HepG2 (cell line): ENCODE data around the gene RMND5A. TPM values are rescaled to one million over a fixed set of nuclear protein-coding genes. Genes with fewer than 3 reads are reported as not detected.

Experiments used
- ATAC-seq: fragments of 200-7000 bp; cut with Tn5 transposase; 3 replicates; pipeline ENCODE4 v1.9.1; 2020; ENCODE audit warnings: mild to moderate bottlenecking, moderate library complexity
- BruUV-seq: library from RNA; stranded (reverse); fragments of 400-500 nt; replicated peaks from 2 replicates; lab custom pipeline; 2021; lab: Mats Ljungman, UMichigan
- CTCF ChIA-PET: fragments of 300-600 bp; formaldehyde crosslinking; extraction: SDS; loops from one replicate; lab custom pipeline; 2021; ENCODE audit warnings: low total read pairs, inconsistent platforms, low intra/inter-chr PET ratio; lab: Yijun Ruan, JAX
- POLR2A ChIA-PET: fragments of 350-600 bp; sonication (Branson Sonifier 250); formaldehyde crosslinking; loops from one replicate; lab custom pipeline; 2020; ENCODE audit warnings: antibody characterized with exemption, inconsistent platforms; lab: Yijun Ruan, JAX
- DNase-seq: peaks from one replicate; pipeline ENCODE4 v3.0.0-alpha.2; 2015; ENCODE audit warnings: low spot score
- FAIRE-seq: peaks from 3 replicates; lab custom pipeline; 2011; peaks lifted over from hg19 to GRCh38; lab: Jason Lieb, UNC
- H2AFZ ChIP-seq: one replicate; pipeline ENCODE4 v1.6.1; 2011; ENCODE audit warnings: low read length, inconsistent platforms
- H3K27ac ChIP-seq: fragments of 300-600 bp; 3 replicates; pipeline ENCODE4 v1.8.0; 2011; ENCODE audit warnings: mixed run types, mild to moderate bottlenecking, mixed read lengths, low read length, inconsistent platforms; ENCODE audit not compliant: insufficient read depth; ENCODE audit errors: extremely low read length
- H3K27me3 ChIP-seq, 2 experiments: fragments of 200-600 bp in 1 of 2; 2 replicates in 1 of 2; 3 replicates in 1 of 2; pipeline versions ENCODE4 v1.6.0 to v1.8.0; 2011; ENCODE audit warnings: low read length in 2 of 2, mild to moderate bottlenecking in 2 of 2, moderate library complexity in 2 of 2, inconsistent platforms in 1 of 2; ENCODE audit not compliant: insufficient read depth in 2 of 2, control insufficient read depth in 1 of 2
- H3K36me3 ChIP-seq, 2 experiments: fragments of 200-600 bp in 1 of 2; replicated peaks in 1 of 2; 2 replicates in 1 of 2; 3 replicates in 1 of 2; pipeline versions ENCODE4 v1.5.1 to v1.8.0; 2011; ENCODE audit warnings: low read length in 2 of 2, inconsistent platforms in 1 of 2; ENCODE audit not compliant: insufficient read depth in 2 of 2, control insufficient read depth in 1 of 2
- H3K4me1 ChIP-seq: 2 replicates; pipeline ENCODE4 v1.5.1; 2012; ENCODE audit warnings: low read length, inconsistent platforms; ENCODE audit not compliant: insufficient read depth
- H3K4me2 ChIP-seq: 2 replicates; pipeline ENCODE4 v1.6.0; 2011; ENCODE audit warnings: low read depth, low read length, inconsistent platforms
- H3K4me3 ChIP-seq, 3 experiments: fragments of 200-600 bp in 1 of 3; sonication (generic), shearing (Covaris generic) in 1 of 3; replicated peaks in 1 of 3; 2 replicates each; pipeline ENCODE4 v1.5.1; 2011 to 2016; ENCODE audit warnings: low read length in 3 of 3, inconsistent platforms in 2 of 3, low read depth in 2 of 3, mild to moderate bottlenecking in 2 of 3, control low read depth in 1 of 3, mixed read lengths in 1 of 3; ENCODE audit not compliant: insufficient read depth in 1 of 3
- H3K79me2 ChIP-seq: one replicate; pipeline ENCODE4 v1.6.1; 2011; ENCODE audit warnings: low read length, inconsistent platforms; ENCODE audit not compliant: insufficient read depth
- H3K9ac ChIP-seq: 2 replicates; pipeline ENCODE4 v1.6.0; 2011; ENCODE audit warnings: mild to moderate bottlenecking, low read depth, low read length, inconsistent platforms; ENCODE audit not compliant: insufficient read depth
- H3K9me3 ChIP-seq: 2 replicates; pipeline ENCODE4 v1.5.1; 2012; ENCODE audit warnings: mild to moderate bottlenecking, low read length
- H4K20me1 ChIP-seq: 2 replicates; pipeline ENCODE4 v1.6.0; 2011; ENCODE audit warnings: inconsistent platforms, mild to moderate bottlenecking, low read length, moderate library complexity; ENCODE audit not compliant: insufficient read depth
- CHD4 ChIP-seq: fragments of 200-600 bp; sonication (generic); IDR thresholded peaks from 2 replicates; pipeline ENCODE4 v1.7.0; 2017; ENCODE audit warnings: mild to moderate bottlenecking, low read length, borderline replicate concordance
- RFXAP ChIP-seq: sonication (generic); formaldehyde crosslinking; IDR thresholded peaks from 2 replicates; pipeline ENCODE4 v1.4.0; 2020; ENCODE audit warnings: missing genetic modification reagents, borderline replicate concordance
- XRCC5 ChIP-seq: fragments of 200-400 bp; formaldehyde crosslinking; optimal IDR thresholded peaks from 2 replicates; pipeline ENCODE3; 2017; ENCODE audit warnings: mild to moderate bottlenecking, low read length
- ZMYM3 ChIP-seq: sonication (generic); formaldehyde crosslinking; IDR thresholded peaks from 2 replicates; pipeline ENCODE4 v1.5.1; 2020; ENCODE audit warnings: mild to moderate bottlenecking, missing genetic modification reagents
- ZNF235 ChIP-seq: sonication (generic); formaldehyde crosslinking; IDR thresholded peaks from 2 replicates; pipeline ENCODE4 v1.8.1; 2023; ENCODE audit warnings: mild to moderate bottlenecking, missing genetic modification reagents, borderline replicate concordance
- ZNF629 ChIP-seq: sonication (generic); formaldehyde crosslinking; conservative IDR thresholded peaks from 2 replicates; pipeline ENCODE4 v1.5.0; 2020; ENCODE audit warnings: missing genetic modification reagents
- ZSCAN20 ChIP-seq: sonication (generic); formaldehyde crosslinking; IDR thresholded peaks from 2 replicates; pipeline ENCODE4 v1.4.0; 2020; ENCODE audit warnings: missing genetic modification reagents, mild to moderate bottlenecking, borderline replicate concordance
- WGBS: methylation state at CpG from one replicate; pipeline ENCODE4 v1.1.6; 2017; ENCODE audit warnings: low lambda C conversion rate; 5-methylcytosine and 5-hydroxymethylcytosine counted together
- in situ Hi-C: cut with HindIII; loops from 2 replicates; pipeline ENCODE4 v1.10.0; 2017; ENCODE audit warnings: low pct_unique_long_range_greater_than_20kb; ENCODE audit not compliant: extremely low pct_ligation_motif_present
- intact Hi-C: fragments of 100-400 bp; cut with micrococcal nuclease; formaldehyde crosslinking; loops from one replicate; pipeline ENCODE4 v1.10.0; 2022; ENCODE audit not compliant: unreplicated experiment
- polyA plus RNA-seq, 8 experiments: library from polyadenylated mRNA; depleted of rRNA in 3 of 8; stranded (reverse) in 7 of 8; unstranded in 1 of 8; fragments of >200 nt; fragmentation: Illumina TruSeq in 4 of 8; extraction: Trizol in 4 of 8; gene quantifications; 2 replicates each; pipeline versions ENCODE4 v1.2.1 to v1.2.3, GENCODE V29; 2011 to 2016; ENCODE audit warnings: low read depth in 4 of 8, missing spikeins in 1 of 8, mixed read lengths in 1 of 8; ENCODE audit not compliant: insufficient read depth in 1 of 8
- total RNA-seq, 5 experiments: library from RNA; depleted of rRNA; stranded (reverse); fragments of >200 nt; fragmentation: Illumina TruSeq; extraction: Trizol; gene quantifications; 2 replicates each; pipeline ENCODE4 v1.2.3, GENCODE V29; 2016; ENCODE audit warnings: low read depth in 1 of 5

RMND5A gene
- total and polyA plus RNA-seq, 2 of the 13 experiments (the other 11 are each of a cell fraction or from before 2014, with no cell fraction given) = 31.0 to 66.4 TPM

DNA sequence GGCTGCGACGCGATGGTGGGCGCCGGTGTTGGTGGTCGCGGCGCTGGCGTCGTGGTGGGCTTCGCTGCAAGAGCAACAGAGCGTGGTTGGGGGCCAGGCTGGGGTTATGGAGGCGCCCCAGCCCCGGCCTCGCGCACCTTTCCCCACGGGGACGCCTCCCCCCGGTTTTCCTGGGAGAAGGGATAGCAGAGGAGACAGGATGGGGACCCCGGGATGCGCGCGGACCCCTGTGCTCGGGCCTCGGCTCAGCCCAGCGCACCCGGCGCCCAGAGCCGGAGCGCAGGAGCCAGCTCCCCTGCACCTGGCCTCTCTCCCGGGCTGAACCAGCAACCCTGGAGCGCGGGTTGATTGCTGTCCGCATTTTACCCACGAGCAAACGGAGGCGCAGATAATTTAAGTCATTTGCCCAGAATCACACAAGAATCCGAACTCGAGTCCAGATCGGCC, 69.6 kb downstream of the RMND5A start:
- no peak overlapping the region for H3K9ac ChIP-seq
- ChIA-PET POLR2A (no interaction called here), CTCF (no interaction called here)
- no peak overlapping the region for H3K27ac ChIP-seq
- FAIRE-seq = no peak
- H3K9me3 ChIP-seq = no peaks in the 10 kb centered on the region
- H3K4me1 ChIP-seq = peaks cover 9% of the 10 kb centered on the region; the same call in 1 of the 2 replicates
- no peaks in the 10 kb centered on the region for H4K20me1 ChIP-seq
- no peak overlapping the region for H2AFZ ChIP-seq
- WGBS = 89% methylated on average over 23 of the region's 40 CpGs
- BruUV-seq = no TSS peak
- ATAC-seq = no peak
- in situ Hi-C loops = no loop called here
- no peak for DNase-seq
- intact Hi-C loops = no loop called here
- no peak overlapping the region for H3K4me3 ChIP-seq
- peaks cover 10 to 68% of the 10 kb centered on the region in 2 experiments for H3K27me3 ChIP-seq
- H3K36me3 ChIP-seq = no peaks in the 10 kb centered on the region
- no peak overlapping the region for H3K4me2 ChIP-seq
- TF ChIP-seq CHD4 (0 out of 2 replicates have a peak, but pooled peaks have one; percentile 48), RFXAP (no peak), XRCC5 (no peak)
- no peaks in the 10 kb centered on the region for H3K79me2 ChIP-seq

DNA sequence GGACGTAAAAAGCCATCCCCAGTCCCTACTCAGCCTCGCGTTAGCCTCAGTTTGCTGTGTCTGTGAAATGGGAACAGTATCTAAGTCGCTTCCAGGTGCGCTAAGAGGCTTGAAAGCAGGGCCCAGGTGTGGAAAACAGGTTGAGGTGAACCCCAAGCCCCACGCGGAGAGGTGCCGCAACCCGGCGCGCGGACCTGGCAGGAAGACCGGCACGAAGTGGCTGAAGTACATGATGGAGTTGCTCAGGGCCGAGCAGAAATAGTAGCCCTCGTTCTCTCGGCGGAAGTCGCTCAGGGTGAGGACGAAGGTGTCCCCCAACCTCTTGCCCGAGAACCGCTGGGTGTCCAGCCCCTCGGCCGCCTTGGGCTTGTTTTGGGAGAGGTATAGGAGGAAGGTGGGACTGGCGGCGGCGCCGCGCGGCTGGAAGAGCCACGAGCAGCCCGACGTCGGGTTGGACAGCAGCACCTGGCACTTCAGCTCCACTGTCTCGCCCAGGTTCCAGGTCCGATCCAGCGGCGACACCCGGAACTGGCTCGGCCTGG, 70.1 kb downstream of the RMND5A start:
- CTCF ChIA-PET = no interaction called here
- in situ Hi-C loops = no loop called here
- ATAC-seq (peak; percentile 27), FAIRE-seq (no peak), DNase-seq (no peak)
- Histone ChIP-seq H3K9ac (no peak overlapping the region), H3K27me3 (peaks cover 10 to 70% of the 10 kb centered on the region in 2 experiments), H3K4me1 (peaks cover 9% of the 10 kb centered on the region; the same call in 1 of the 2 replicates), H4K20me1 (no peaks in the 10 kb centered on the region), H3K4me2 (no peak overlapping the region), H3K27ac (no peak overlapping the region), H3K36me3 (no peaks in the 10 kb centered on the region), H3K4me3 (no peak overlapping the region; a peak in 1 of 6 replicates), H3K79me2 (no peaks in the 10 kb centered on the region), H2AFZ (no peak overlapping the region), H3K9me3 (no peaks in the 10 kb centered on the region)
- WGBS = 69% methylated on average over 32 of the region's 40 CpGs
- BruUV-seq = no TSS peak
- TF ChIP-seq ZSCAN20 (CRISPR knock-in tag) = no peak
- no peak for TF ChIP-seq ZNF235 (CRISPR knock-in tag)
- peak; percentile 64; the same call in 1 of the 2 replicates for TF ChIP-seq ZMYM3
- TF ChIP-seq CHD4 = 0 out of 2 replicates have a peak, but pooled peaks have one; percentile 9
- peak; percentile 93 for TF ChIP-seq ZNF629
- POLR2A ChIA-PET = no interaction called here
- intact Hi-C loops = no loop called here
